GM12873 (cell line): Measurements from ENCODE around the gene PDAP1.

Experiments
- TF ChIP-seq, protein P1 (sequence below): IDR thresholded peaks from 2 replicates; pipeline ENCODE4 v1.5.1; 2012; ENCODE audit warnings: low read depth, mild to moderate bottlenecking, moderate library complexity, low read length, control low read depth; ENCODE audit not compliant: insufficient read depth; ENCODE audit errors: missing control alignments

PDAP1 gene

DNA sequence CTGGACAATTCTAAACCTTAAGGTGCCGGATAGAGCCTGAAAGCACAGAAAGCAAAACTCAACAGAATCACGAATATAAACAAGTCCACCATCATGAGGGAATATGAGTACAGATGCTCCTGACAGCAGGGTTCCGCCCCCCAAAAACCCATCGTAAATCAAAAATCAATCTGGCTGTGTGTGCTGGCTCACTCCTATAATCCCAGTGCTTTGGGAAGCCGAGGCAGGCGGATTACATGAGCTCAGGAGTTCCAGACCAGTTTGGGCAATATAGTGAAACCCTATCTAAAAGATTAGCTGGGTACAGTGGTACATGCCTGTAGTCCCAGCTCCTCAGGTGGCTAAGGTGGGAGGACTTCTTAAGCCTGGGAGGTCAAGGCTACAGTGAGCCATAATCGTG, 12.6 kb upstream of the PDAP1 start:
- TF ChIP-seq, protein P1, sequence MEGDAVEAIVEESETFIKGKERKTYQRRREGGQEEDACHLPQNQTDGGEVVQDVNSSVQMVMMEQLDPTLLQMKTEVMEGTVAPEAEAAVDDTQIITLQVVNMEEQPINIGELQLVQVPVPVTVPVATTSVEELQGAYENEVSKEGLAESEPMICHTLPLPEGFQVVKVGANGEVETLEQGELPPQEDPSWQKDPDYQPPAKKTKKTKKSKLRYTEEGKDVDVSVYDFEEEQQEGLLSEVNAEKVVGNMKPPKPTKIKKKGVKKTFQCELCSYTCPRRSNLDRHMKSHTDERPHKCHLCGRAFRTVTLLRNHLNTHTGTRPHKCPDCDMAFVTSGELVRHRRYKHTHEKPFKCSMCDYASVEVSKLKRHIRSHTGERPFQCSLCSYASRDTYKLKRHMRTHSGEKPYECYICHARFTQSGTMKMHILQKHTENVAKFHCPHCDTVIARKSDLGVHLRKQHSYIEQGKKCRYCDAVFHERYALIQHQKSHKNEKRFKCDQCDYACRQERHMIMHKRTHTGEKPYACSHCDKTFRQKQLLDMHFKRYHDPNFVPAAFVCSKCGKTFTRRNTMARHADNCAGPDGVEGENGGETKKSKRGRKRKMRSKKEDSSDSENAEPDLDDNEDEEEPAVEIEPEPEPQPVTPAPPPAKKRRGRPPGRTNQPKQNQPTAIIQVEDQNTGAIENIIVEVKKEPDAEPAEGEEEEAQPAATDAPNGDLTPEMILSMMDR, result no peak

- TF ChIP-seq, protein P1, result no peak
Observed at GRCh38 chr7:99420213-99420612, 11.8 kb upstream of the PDAP1 start.

DNA sequence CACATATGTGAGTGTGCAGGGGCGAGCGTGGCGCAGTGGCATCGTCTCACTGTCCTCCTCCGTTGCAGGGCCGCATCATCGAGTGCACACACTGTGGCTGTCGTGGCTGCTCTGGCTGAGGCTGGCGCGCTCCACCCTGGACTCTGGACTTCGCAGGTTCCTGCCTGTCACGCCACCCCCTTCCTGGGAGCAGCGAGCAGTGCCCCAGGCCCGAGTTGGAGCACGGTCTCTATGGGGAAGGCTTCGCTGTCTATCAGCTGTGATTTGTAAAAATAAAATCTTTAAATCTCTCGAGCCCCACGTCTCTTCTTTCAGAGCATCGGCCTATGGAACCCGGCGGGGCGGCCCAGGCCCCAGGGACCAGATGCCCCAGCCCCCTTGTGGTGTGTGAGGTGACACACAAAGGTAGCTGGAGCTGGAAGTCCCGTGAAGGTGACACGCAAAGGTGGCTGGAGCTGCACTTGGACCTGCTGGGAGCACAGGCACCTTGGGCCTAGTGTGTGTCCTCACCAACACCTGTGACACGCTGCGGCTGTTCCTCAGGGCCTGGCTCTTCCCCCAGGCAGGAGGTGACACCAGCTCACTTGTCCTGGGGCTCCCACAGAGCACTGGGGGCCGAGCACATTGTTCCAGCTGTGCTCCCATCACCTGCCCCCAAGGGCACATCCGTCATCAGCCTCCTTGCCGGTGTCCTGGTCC, 11.1 kb upstream of the PDAP1 start:
- TF ChIP-seq, protein P1, result no peak

DNA sequence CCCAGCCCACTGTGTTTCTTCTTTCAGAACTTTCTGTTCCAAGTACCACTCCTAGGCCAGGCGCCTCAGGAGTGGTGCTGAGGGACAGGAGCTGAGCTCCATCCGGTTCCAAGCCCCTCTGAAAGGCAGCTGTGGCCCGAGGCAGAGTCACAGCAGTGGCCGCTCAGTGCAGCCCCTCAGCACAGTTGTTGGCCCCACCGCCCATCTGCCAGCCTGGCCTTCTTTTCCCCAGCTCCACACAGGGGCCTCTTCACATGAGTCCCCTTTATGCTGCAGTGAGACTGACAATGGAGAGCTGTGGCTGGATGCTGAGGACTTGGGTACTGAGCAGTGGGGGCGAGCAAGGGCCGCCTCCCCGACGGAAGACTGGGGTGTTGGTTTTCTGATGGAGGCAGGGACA, 9.9 kb upstream of the PDAP1 start:
- TF ChIP-seq, protein P1, result no peak

GRCh38 chr7:99415513-99416127, 7.2 kb upstream of the PDAP1 start:
- TF ChIP-seq, protein P1, result peak; percentile 63

GRCh38 chr7:99410635-99411034, 2.2 kb upstream of the PDAP1 start:
- TF ChIP-seq, protein P1, result no peak

DNA sequence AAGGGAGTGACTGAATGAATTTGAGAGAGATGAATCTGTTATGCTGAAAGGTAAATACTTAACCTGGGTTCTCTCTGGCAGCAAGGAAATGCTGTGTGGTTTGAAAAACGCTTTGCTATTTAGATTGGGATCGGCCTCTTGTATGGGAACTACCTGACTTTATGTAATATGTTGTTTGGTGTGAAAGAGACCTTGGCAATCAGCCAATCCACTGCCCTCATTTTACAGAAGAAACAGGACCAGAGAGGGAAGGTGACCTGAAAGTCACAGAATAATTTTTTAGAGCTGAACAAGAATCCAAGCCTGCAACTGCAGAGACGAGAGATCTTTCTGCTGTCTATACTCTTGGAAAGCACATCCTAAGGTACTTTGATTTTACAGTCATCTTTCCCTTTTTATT, 1.4 kb upstream of the PDAP1 start:
- TF ChIP-seq, protein P1, result no peak
